Camera-type eye (tissue), 1 donor: ENCODE results near the gene FZD8. TPM values are rescaled to one million over a fixed set of nuclear protein-coding genes. Genes with fewer than 3 reads are reported as not detected.

Experiments used
- total RNA-seq: library from RNA; depleted of rRNA; stranded (reverse); fragments of >200 nt; gene quantifications from one replicate; pipeline ENCODE4 v1.2.3, GENCODE V29; 2014

The FZD8 gene
- 20.7 TPM for total RNA-seq

GRCh38 chr10:35642035-35642792 lies at the start of gene FZD8:
Gene FZD8 (minus strand): TSS chr10:35642296. CDS start chr10:35641429, 867 bp downstream.

GRCh38 chr10:35605191-35605590 lies 36.9 kb downstream of the FZD8 start, which contains the start of gene GJD4:
Gene GJD4 (plus strand): TSS chr10:35605341. CDS start chr10:35605568, 227 bp downstream.

Other genes with a start within 250 kb of the FZD8 start
- not detected for gene GJD4, start 37.0 kb downstream of the FZD8 start, total RNA-seq